ENCODE data around the gene NRL. TPM values are rescaled to one million over a fixed set of nuclear protein-coding genes. Genes with fewer than 3 reads are reported as not detected.

The NRL gene
- total RNA-seq, 1 donor from 2014 or later = 1.9 TPM

- no peaks in the 10 kb centered on the region for H3K9me3 Mint-ChIP-seq (ENCODE audit: unreplicated experiment)
- no peaks in the 10 kb centered on the region for H3K4me1 Mint-ChIP-seq (ENCODE audit: unreplicated experiment)
- H3K4me3 Mint-ChIP-seq (ENCODE audit: unreplicated experiment) = no peak overlapping the region
- no peak for TF ChIP-seq CTCF (IDR thresholded peaks at IDR 0.05)
- DNase-seq (ENCODE audit: extremely low spot score, unreplicated experiment) = no peak
- peaks cover 13% of the 10 kb centered on the region for H3K27me3 Mint-ChIP-seq (ENCODE audit: unreplicated experiment)
- no peaks in the 10 kb centered on the region for H3K36me3 Mint-ChIP-seq (ENCODE audit: unreplicated experiment)
- no peak overlapping the region for H3K27ac Mint-ChIP-seq (ENCODE audit: unreplicated experiment)
Observed at GRCh38 chr14:24064856-24065255, 49.9 kb downstream of the NRL start.

GRCh38 chr14:24064091-24064795, 50.5 kb downstream of the NRL start:
- DNase-seq (ENCODE audit: extremely low spot score, unreplicated experiment) = no peak
- H3K27me3 Mint-ChIP-seq (ENCODE audit: unreplicated experiment) = peaks cover 8% of the 10 kb centered on the region
- H3K9me3 Mint-ChIP-seq (ENCODE audit: unreplicated experiment) = no peaks in the 10 kb centered on the region
- no peak overlapping the region for H3K4me3 Mint-ChIP-seq (ENCODE audit: unreplicated experiment)
- no peak for TF ChIP-seq CTCF (IDR thresholded peaks at IDR 0.05)
- no peak overlapping the region for H3K27ac Mint-ChIP-seq (ENCODE audit: unreplicated experiment)
- H3K36me3 Mint-ChIP-seq (ENCODE audit: unreplicated experiment) = no peaks in the 10 kb centered on the region
- H3K4me1 Mint-ChIP-seq (ENCODE audit: unreplicated experiment) = no peaks in the 10 kb centered on the region

- peaks cover 8% of the 10 kb centered on the region for H3K27me3 Mint-ChIP-seq (ENCODE audit: unreplicated experiment)
- no peaks in the 10 kb centered on the region for H3K36me3 Mint-ChIP-seq (ENCODE audit: unreplicated experiment)
- no peak for DNase-seq (ENCODE audit: extremely low spot score, unreplicated experiment)
- no peak overlapping the region for H3K27ac Mint-ChIP-seq (ENCODE audit: unreplicated experiment)
- H3K4me3 Mint-ChIP-seq (ENCODE audit: unreplicated experiment) = no peak overlapping the region
- no peaks in the 10 kb centered on the region for H3K4me1 Mint-ChIP-seq (ENCODE audit: unreplicated experiment)
- TF ChIP-seq CTCF (IDR thresholded peaks at IDR 0.05) = no peak
- no peaks in the 10 kb centered on the region for H3K9me3 Mint-ChIP-seq (ENCODE audit: unreplicated experiment)
Observed at GRCh38 chr14:24063263-24063836, 51.4 kb downstream of the NRL start.

- no peaks in the 10 kb centered on the region for H3K36me3 Mint-ChIP-seq (ENCODE audit: unreplicated experiment)
Observed at GRCh38 chr14:24062216-24062980, 52.4 kb downstream of the NRL start.

More at GRCh38 chr14:24062216-24062980, 52.4 kb downstream of the NRL start:
- Mint-ChIP-seq H3K9me3 (ENCODE audit: unreplicated experiment) (no peaks in the 10 kb centered on the region), H3K4me1 (ENCODE audit: unreplicated experiment) (no peaks in the 10 kb centered on the region), H3K27ac (ENCODE audit: unreplicated experiment) (no peak overlapping the region), H3K27me3 (ENCODE audit: unreplicated experiment) (peaks cover 8% of the 10 kb centered on the region), H3K4me3 (ENCODE audit: unreplicated experiment) (no peak overlapping the region)
- no peak for DNase-seq (ENCODE audit: extremely low spot score, unreplicated experiment)
- no peak for TF ChIP-seq CTCF (IDR thresholded peaks at IDR 0.05)

Measured in osteocyte (in vitro differentiated cells).